IPS-NIHi7 (cell line): Measurements from ENCODE around the gene CFAP58.

Source experiments
- DNase-seq: peaks from one replicate; pipeline ENCODE4 v3.0.0; 2012; ENCODE audit warnings: mixed read lengths; ENCODE audit errors: extremely low spot score

The CFAP58 gene

GRCh38 chr10:104353325-104354048 is at the start of gene CFAP58:
Gene CFAP58, plus strand, starts transcription at chr10:104353833. Its CDS starts 65 bp downstream, at chr10:104353898.
- DNase-seq, result peak; percentile 96

GRCh38 chr10:104304356-104304745 is 49.3 kb upstream of the CFAP58 start:
- no peak for DNase-seq

GRCh38 chr10:104304927-104305326 is 48.7 kb upstream of the CFAP58 start:
- DNase-seq, result no peak

- DNase-seq, result no peak
Measured at GRCh38 chr10:104306897-104307296, 46.7 kb upstream of the CFAP58 start.

- no peak for DNase-seq
Measured at GRCh38 chr10:104307576-104308438, 45.8 kb upstream of the CFAP58 start.

GRCh38 chr10:104308439-104308903 is 45.2 kb upstream of the CFAP58 start:
- DNase-seq, result no peak

- DNase-seq, result no peak
Measured at GRCh38 chr10:104309980-104310978, 43.4 kb upstream of the CFAP58 start.

- DNase-seq, result no peak
Measured at GRCh38 chr10:104311184-104311720, 42.4 kb upstream of the CFAP58 start.

GRCh38 chr10:104314591-104315485 is 38.8 kb upstream of the CFAP58 start:
- DNase-seq, result no peak

GRCh38 chr10:104315486-104315921 is 38.1 kb upstream of the CFAP58 start:
- no peak for DNase-seq

- no peak for DNase-seq
Measured at GRCh38 chr10:104316321-104317099, 37.1 kb upstream of the CFAP58 start.

- DNase-seq, result no peak
Measured at GRCh38 chr10:104317269-104317710, 36.3 kb upstream of the CFAP58 start.

GRCh38 chr10:104317726-104318299 is 35.8 kb upstream of the CFAP58 start:
- DNase-seq, result no peak

- DNase-seq, result no peak
Measured at GRCh38 chr10:104318326-104318725, 35.3 kb upstream of the CFAP58 start.

- no peak for DNase-seq
Measured at GRCh38 chr10:104318810-104319741, 34.6 kb upstream of the CFAP58 start.

- no peak for DNase-seq
Measured at GRCh38 chr10:104321226-104321625, 32.4 kb upstream of the CFAP58 start.

- DNase-seq, result no peak
Measured at GRCh38 chr10:104321725-104322415, 31.8 kb upstream of the CFAP58 start.
